Spleen (tissue), 7 donors: ENCODE results near the gene APOBEC2.

ENCODE experiments used
- CTCF ChIP-seq, 11 experiments: fragments of 200-600 bp in 7 of 11; fragments of 450-650 bp in 4 of 11; sonication (generic) in 4 of 11; IDR thresholded peaks in 8 of 11; conservative IDR thresholded peaks in 3 of 11; 1 replicate in 7 of 11; 2 replicates in 4 of 11; pipeline versions ENCODE4 v1.4.0 to v1.8.0; 2016 to 2021; ENCODE audit warnings: antibody characterized with exemption in 11 of 11, inconsistent platforms in 4 of 11, mild to moderate bottlenecking in 1 of 11
- POLR2A ChIP-seq, 3 donors: fragments of 450-650 bp; IDR thresholded peaks; one replicate each; pipeline ENCODE4 v1.5.1; 2017; ENCODE audit warnings: antibody characterized with exemption in 3 of 3, mild to moderate bottlenecking in 1 of 3
- donor health status: DM: no; HTN: no; CAD: no; lungs with moderate emphysema.
- donor health status: DM: no; HTN: no; CAD: no.
- donor health status: DM: no; HTN: no; CAD: no.

GRCh38 chr6:41049955-41050354 is 3.0 kb upstream of the APOBEC2 start:
- no peak for TF ChIP-seq CTCF (IDR thresholded peaks at IDR 0.05 in 8 of 11, conservative IDR thresholded peaks at IDR 0.05 in 3 of 11)
- TF ChIP-seq POLR2A (IDR thresholded peaks at IDR 0.05) = no peak
